ENCODE data around the gene CCDC47.
"Not testable (repeated sequence)": the region's sequence is repeated elsewhere in the genome, so short reads cannot be mapped to it uniquely, and the experiment has no call there.

The CCDC47 gene

DNA sequence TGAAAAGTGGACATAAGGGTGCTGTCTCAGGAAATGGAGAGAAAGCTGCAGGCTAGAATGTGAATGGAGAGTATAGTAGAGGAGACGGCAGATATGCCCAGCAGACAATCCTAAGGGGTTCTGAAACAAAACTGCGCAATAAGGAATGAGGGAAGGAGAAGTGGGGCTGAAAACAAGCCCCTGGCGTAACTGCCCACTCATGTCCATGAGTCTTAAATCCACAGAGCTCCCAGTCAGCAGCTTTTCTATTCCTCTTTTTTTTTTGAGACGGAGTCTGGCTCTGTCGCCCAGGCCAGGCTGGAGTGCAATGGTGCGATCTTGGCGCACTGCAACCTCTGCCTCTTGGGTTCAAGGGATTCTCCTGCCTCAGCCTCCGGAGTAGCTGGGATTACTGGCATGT, 37.7 kb downstream of the CCDC47 start:
- no peak for DNase-seq (ENCODE audit: low read depth)

DNA sequence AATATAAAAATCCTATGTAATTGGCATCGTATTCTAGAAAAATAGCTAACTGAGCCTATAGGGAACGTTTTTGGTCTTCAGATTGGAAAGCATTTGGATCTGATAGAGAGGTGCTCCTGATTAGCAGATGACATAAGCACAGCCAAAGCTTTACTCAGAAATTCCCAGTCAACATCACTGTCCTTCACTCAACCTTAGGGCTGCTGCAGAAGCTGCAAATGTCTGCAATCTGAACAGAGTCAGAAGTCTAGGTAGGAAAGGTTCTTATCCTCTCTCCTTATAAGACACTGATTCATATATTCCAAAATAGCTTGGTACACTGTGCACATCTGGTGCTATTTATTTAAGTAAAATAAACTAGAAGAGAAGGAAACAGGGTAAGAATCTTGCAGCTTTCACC, 51.0 kb downstream of the CCDC47 start:
- no peak for DNase-seq (ENCODE audit: low read depth)

DNA sequence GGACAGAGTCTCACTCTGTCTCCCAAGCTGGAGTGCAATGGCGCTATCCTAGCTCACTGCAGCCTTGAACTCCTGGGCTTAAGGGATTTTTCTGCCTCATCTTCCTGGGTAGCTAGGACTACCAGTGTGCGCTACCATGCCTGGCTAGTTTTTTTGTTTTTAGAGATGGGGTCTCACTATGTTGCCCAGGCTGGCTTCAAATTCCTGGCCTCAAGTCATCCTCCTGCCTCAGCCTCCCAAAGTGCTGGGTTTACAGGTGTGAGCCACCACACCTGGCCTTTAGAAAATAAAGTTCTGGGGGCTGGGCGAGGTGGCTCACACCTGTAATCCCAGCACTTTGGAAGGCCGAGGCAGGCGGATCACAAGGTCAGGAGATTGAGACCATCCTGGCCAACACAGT, 53.2 kb downstream of the CCDC47 start:
- not testable (repeated sequence) for DNase-seq (ENCODE audit: low read depth)

DNA sequence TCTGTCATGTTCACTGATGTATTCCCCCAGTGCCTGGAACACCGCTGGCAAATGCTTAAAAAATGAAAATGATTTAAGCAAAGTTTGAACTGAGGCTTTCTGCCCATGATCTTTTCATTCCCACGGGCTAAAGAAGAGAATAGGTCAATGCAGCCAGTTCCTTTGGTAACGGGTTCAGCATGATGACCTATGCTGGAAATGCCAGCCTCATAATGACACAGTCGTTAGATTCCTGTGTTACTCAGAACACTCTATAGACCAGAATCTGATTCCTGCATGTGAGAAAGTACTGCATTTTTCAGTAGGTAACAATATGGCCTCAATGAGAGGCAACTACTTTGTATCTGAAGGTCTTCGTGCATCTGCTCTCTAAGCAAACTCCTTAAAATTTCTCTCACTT, 54.4 kb downstream of the CCDC47 start:
- DNase-seq (ENCODE audit: low read depth), result no peak

DNA sequence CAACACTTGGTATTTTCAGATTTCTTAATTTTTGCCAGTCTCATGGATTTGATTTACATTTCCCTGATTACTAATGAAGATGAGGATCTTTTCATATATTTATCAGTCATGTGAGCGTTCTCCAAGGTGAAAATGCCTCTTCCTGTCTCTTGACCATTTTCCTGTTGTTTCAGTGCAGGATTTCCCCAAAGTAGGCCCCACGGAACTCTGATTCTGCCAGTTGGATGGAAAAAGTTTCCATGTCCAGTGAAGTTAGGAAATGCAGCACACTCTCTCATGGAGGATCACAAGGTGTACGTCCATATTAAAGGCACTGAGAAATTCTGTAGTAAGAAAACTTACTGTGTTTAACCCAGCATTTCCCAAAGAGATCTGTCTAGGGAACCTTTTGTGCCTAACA, 57.0 kb downstream of the CCDC47 start:
- DNase-seq (ENCODE audit: low read depth), result no peak

DNA sequence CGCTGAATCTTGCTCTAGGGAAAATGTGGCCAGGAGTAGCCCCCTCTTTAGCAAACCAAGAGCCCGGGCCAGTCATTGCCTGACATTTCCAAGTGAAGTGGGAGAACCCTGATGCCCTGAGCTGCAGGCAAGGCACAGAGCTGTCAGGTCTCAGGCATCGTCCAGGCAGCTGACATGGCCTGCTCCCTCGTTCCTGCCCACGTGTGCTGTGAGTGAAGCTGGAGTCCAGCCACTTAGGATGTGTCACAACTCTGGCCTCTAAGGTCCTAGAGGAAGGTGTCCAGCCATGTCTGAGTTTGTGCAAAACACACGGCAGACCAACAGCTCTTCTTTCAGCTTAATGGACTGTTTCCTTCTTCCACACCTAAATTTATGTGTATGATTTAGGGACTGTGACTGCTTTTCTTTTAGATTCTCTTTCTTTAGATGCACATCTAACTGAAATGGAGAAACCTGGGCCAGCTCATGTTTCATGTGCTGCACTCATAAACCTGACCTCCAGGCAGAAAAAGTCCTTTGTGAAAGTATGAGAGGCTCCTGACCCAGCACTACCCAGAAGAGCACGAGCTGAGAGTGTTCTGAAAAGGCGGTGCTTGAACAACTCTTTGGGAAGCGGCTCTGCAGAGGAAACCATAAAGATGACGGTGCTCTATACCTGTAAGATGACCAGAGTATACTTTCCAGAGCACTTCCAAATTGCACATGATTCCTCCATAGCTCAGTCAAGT, 58.7 kb downstream of the CCDC47 start:
- peak; percentile 35 for DNase-seq (ENCODE audit: low read depth)

DNA sequence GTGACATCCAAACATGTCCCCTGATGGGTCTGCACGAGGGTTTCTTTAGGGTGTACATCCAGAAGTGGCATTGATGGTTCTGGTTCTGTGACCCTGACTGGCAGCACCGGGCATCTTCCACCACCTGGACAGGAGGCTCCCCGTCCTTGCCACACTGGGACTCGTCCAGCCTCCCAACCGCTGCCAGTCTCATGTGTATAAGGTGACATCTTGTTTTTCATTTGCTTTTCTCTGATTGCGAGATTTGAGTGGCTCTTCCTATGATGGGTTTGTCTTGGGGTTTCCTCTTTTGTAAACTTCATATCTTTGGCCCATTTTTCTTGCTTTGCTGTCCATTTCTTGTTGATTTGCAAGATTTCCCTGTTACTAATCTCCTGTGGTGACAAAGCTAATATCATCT, 64.3 kb downstream of the CCDC47 start:
- no peak for DNase-seq (ENCODE audit: low read depth)

DNA sequence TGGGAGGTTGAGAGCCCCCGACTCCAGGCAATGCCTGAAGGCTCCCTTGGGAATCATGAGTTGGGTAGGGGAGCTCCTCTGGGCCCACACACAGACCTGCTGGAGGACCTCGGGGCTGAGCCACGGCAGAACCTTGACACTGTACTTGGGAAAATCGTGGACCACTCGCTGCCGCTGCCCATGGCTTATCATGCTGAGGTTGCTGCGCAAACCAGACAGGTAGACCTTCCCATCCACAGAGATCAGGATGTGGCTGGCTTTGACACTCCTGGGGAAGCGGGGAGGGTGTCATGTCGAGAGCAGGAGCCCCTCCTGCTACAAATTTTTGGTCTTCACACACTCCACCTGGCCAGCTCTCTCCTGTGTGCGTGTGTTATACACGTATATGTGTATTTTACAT, 66.2 kb downstream of the CCDC47 start:
- no peak for DNase-seq (ENCODE audit: low read depth)

DNA sequence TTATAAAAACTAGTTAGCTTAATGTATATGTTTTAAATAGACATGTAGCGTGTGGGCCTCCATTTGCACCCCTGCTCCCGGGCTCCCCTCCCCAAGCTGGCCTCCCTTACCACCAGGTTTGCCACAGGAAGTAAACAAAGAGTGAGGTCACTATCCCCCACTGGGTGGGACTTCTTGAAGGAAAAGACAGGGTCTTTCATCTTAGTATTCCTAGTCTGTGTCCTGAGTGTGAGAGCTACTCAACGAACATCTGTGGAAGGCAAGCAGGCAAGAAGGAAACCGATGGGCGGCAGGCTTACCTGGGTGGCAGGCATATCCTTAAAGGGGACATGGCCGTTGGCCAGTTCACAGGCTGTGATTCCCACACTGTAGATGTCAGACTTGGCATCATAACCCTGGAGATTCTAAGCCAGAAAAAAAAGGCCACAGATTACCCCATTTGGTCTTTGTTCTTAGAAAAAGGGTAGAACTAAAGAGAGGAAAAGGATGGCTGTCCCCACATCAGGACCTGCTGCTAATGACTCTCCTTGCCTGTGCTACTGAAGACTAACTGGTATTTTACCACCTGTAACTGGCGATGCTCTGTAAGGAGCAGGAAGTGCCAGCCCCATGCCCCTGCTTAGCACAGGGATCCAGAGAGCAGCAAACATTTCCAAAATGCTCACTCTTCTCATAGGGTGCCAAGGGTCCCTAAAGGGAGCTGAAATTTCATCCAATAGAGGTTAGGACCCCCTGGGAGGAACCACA, 66.9 kb downstream of the CCDC47 start:
- DNase-seq (ENCODE audit: low read depth), result no peak

DNA sequence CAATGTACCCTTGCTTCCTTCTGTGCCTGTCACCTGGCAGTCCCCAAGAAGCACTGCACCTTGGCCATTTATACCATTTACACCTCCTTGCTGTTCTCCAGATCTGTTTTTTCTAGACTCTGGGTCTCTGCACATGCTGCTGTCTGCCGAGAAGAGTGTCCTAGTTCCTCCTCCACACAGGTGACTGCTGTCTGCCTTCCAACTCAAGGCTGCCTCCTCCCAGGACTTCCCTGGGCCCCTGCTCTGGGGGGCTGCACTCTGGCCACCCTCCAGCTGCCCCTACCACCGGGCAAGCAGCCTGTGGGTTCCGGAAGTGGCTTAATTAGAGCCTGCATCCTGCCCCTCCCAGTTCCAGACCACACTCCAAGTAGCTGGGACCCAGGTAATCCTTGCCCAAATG, 67.7 kb downstream of the CCDC47 start:
- DNase-seq (ENCODE audit: low read depth), result no peak

DNA sequence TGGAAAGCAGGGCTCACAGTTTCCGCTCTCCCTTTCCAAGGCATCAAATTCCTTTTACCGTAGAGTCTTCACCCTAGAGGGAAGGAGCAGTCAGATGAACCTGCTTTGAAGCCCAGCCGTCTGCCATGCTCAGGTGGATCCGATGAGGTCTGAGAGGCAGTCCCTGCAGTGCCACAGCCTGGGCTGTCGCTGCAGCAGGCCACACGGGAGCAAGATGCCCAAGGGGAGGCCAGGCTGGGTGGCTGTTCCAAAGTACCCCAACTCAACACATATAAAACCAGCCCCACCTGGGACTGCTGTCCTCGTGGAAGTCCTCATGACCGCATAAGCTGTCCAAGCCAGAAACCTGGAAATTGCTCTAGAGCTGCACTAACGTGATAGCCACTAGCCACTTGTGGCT, 68.6 kb downstream of the CCDC47 start:
- no peak for DNase-seq (ENCODE audit: low read depth)

DNA sequence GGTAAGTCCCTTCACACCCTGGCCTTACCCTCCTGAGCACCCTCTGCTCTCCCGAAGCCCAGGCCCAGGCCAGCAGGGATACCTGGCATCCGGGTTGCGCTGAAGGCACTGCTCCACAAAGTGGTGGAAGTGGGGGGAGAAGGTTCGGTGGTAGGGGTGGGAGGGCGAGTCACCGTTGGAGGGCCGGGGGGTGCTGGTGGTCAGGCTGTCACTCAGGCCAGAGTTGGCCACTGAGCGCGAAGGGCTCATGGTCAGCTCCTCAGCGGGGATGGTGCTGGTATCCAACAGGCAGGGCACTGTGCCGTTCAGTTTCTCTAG, 69.2 kb downstream of the CCDC47 start:
- DNase-seq (ENCODE audit: low read depth), result no peak

DNA sequence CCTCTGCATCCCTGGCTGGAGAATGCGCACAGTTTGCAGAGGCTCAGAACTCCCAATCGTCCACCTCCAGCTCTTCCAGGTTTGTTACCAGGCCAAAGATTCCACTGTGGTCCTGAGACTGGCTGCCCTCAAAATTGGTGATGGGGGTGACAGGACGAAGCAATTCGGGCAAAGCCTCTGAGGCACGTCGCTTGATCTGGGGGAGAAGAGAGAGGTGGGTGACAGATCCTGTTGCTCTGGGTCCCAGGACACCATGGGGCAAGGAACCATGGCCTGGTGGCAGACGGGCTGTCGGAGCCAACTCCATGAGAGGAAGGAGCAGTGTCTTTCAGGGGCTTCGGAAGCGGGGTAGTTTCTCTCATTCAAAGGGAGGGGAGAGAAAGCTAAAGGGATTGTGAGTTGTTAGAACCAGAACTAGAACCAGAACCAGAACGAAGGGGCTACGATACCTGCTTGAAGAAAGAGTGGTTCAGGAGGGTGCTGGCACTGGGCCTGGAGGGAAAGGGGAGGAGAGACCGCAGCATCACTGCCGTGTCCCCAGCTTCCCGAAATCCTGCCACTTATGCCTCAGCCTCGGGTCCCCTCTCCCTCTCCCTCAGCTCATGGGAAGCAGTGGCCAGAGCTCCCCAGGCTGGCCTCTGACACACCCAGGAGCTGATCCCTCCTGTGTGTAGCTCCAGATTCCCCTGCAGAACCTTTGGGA, 69.7 kb downstream of the CCDC47 start:
- no peak for DNase-seq (ENCODE audit: low read depth)

DNA sequence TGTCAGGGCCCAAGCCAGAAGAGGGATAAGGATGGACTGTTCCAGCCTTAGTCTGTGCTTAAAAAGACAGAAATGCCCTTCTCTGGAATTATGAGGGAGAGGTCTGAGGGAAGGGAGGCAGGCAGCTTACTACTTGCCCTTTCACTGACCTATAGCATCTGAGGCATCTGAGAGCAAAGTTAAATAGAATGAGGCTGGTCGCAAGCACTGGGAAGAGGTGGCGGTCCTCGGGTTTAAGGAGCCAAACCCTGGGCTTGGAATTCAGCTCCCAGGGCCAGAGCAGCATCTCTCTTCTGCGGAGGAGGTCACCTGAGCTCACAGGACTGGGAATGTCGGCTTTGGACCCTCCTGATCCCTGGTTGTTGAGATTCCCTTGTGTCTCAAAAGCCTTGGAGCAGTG, 70.4 kb downstream of the CCDC47 start:
- no peak for DNase-seq (ENCODE audit: low read depth)

DNA sequence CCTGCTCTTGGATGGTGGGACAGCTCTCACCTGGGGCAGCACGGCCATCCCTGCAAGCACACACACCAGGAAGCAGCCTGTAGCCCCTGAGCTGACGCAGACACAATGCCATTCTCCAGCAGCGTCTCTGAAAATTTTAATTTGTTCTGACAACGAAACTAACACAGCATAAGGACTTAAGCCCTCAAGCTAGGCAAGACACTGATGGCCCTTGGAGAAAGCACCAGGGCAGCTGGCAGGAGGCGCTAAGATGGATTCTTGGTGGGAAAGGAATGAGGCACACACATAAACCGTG, 70.7 kb downstream of the CCDC47 start:
- DNase-seq (ENCODE audit: low read depth), result no peak

DNA sequence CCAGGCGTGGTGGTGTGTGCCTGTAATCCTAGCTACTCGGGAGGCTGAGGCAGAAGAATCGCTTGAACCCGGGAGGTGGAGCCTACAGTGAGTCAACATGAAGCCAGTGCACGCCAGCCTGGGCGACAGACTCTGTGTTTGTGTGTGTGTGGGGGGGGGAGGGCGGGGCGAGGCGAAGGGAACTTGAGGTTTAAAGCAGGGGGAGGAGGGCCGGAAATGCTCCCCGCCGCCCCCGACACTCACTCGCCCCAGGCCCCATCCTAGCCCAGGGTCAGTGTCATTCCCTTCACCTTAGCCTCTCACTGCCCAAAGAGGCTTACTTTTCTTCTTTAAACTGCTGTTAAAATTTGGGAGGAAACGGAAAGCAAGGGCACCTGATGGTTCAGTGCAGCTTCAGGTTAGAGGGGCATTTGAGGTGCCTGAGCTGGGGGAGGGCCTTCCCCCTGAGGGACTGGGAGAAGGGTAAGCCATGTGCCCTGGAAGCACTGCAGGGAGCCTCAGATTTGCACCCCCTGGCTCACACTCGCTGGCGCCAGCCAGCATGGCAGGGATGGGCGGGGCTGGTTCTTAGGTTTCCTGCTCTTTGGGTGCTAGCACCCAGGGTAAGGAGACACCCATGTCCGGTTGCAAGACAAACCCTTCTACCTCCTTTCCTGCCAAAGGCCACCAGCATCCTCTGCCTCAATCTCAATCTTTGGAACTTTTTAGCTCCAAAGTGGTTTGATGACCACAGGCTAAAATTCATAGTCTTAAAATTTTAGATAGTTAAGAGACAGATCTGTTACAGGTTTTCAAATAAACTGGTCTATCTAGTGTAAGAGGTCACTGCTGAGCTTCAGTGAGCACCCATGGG, 71.3 kb downstream of the CCDC47 start:
- no peak for DNase-seq (ENCODE audit: low read depth)

DNA sequence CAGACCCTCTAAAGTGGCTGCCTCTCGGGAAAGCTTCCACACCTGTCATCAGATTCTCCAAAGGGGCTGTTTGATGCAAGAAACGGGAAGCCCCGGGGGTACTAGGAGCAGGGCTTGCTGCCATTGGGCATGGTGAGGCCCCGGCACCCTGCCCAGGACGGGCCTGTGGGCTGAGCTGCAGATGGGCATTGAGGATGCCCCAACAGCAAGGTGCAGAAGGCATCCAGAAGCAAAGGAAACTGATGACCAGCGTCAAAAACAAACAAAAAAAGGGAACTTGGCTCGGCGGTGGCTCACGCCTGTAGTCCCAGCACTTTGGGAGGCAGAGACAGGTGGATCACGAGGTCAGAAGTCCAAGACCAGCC, 72.0 kb downstream of the CCDC47 start:
- DNase-seq (ENCODE audit: low read depth), result no peak

DNA sequence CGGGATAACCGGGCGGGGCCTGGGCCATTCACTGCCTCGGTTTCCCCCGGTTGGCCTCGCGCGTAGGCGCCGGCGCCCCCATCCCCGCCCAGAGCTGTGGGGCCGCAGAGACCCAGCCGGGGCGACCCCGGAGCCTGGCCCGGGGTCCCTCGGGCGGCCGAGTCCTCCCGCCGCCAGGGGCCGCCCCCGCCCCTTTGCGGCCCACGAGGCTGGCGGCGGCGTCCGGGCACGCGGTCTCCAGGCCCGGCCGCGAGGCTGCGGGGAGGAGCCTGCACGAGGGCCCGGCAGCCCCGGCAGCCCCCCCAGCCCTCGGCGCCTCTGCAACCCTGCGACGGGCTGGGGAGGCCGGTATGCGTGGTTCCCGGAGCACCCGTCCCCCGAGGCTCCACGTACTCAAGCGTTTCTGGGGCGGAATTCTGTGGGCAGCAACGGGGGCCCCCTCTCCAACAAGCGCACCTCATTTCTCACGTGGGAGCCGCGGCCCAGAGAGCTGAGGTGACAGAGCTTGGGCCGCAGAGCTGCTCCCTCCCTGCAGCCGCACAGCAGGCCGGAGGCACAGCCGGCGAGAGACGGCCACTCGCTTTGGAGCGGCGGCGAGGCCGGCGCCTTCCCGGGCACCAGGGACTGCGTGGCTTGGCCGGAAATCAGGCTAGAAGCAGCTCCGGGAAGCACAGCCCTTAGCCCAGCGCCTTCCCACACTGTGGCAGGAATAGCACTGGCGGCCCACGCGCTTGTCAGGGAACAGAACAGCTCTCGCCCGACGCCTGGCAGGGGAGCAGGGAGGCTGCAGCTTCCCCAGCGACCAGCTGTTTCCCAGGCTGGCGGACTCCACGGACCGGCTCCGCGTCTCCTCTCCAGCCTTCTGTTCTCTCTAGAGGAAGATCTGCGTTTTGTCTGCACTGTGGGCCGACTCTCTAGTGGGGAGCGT, 72.6 kb downstream of the CCDC47 start:
- DNase-seq (ENCODE audit: low read depth), result peak; percentile 43

DNA sequence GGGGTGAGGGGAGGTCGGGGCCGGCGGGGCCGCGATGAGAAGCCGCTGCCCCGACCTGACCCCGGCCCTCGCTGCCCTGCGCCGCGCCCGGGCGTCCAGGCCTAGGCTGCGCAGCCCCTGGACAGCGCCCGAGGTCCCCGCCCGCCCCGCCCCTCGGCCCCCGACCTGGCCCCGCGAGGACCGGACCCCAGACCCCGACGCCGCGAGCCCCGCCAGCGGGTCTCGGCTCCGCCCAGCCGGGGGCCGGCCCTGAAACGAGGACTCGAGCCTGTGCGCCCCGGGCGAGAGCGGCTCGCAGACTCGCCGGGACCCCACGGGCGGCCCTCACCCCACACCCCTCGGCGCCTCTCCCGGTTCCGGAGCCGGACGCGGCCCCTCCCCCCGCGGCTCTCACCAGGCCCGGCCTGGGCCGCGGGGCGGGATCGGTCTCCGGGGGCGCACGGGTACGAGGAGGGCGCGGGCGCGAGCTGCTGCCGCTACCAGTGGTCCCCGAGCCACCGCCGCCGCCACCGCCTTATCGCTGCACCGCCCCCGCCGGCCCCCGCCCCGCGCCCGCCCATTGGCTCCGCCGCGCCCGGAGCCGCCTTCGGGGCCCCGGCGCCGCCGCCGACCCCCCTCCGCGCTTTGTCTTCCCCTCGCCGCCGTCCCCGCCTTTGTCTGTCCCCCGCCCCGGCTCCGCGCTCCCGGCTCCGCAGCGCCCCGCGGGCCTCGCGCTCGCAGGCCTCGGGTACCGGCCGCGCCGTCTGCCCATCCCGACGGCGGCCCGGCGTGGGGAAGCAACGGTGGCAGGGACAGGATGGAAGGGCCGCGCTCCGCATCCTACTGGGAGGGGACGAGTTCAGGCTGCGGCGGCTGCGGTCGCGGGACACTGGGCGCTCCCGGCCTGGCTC, 73.5 kb downstream of the CCDC47 start, which contains the start of gene LIMD2:
Gene LIMD2, minus strand, starts transcription at position 488 of the 890 bp plus-strand sequence. CDS start 827 bp downstream, outside the sequence.
- DNase-seq (ENCODE audit: low read depth), result peak; percentile 51

DNA sequence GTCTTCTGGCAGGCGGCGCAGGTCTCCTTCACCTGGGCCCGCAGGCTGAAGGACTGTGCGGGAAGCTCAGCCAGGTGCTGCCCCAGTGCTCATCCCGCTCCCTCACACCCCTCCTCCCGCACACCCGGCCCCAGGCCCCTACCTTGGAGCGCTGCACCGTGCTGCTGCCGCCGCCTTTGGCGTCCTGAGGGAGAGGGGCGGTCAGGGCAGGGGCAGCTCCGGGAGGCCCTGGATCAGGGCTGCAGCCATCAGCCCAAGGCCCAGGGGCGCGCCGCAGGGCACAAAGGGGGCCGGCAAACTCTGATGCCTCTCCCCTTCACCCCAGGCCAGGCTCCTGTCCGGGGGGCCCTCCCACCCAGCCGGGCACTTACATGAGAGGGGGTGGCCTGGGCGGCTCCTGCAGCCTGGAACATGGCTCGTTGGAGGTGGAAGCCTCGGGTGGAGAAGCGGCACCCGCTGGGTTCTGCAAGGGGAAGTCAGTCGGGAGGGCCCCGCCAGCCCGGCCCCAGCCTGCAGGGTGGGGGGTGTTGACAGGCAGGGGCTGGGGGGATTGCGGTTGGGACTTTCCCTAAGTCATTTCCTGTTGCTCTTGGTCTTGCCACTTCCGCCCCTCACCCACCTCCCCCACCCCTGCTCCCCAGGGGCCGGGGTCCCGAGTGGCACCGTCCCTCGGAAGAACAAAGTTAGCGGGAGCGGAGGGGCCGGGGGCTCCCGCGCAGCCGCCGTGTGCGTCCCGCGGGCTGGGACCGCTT, 74.3 kb downstream of the CCDC47 start:
- DNase-seq (ENCODE audit: low read depth), result peak; percentile 42
